ENCODE results near the gene FAM24B. TPM values are rescaled to one million over a fixed set of nuclear protein-coding genes. Genes with fewer than 3 reads are reported as not detected.

FAM24B gene
- total RNA-seq, 4 donors from 2014 or later, result 2.8 to 10.0 (median 6.7) TPM

DNA sequence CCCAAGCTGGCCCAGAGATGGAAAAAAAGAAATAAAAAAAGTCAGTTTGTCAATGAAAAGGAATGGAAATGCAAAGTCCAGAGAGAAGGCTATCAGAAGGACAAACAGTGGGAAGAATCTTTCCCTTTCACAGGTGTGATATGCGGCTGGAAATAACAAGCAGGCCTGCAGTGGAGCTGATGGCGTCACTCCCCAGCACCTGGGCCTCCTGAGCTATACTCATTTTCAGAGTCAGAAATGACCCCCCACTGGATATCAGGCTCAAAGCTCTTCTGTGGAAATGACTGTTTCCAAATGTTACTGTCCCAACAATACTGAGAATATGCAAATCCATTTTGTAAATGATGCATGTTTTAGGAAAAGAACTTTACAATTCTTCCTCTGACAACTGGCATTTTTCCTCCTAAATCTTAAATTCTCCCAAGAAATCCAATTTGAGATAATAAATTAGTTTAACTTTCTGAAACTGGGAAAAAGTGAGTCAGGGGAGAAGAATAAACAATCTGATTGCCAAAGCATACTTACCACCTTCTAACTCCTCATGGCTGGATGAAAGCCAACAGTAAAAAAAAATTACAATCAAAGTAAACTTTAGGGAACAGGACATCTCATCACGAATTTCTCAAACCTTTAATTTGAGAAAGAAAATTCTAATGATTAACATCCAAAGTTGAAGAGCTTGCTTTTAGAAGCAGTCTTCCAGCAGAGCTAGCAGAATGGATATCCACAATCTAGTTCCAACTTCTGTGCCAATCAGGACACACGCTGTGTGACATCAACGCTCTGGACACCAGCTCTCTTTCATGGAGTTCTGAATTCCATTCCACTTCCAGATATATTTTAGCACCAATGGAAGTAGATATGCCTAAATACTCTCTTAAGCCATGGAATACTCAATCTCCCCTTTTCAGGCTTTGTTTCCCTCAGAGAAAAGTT, 28.4 kb downstream of the FAM24B start:
- WGBS, 2 donors, result 78 to 80% methylated on average over 5 of the region's 5 CpGs
- TF ChIP-seq POLR2A (IDR thresholded peaks at IDR 0.05) (no peak), EP300 (IDR thresholded peaks at IDR 0.05) (no peak)
- TF ChIP-seq, protein P1, sequence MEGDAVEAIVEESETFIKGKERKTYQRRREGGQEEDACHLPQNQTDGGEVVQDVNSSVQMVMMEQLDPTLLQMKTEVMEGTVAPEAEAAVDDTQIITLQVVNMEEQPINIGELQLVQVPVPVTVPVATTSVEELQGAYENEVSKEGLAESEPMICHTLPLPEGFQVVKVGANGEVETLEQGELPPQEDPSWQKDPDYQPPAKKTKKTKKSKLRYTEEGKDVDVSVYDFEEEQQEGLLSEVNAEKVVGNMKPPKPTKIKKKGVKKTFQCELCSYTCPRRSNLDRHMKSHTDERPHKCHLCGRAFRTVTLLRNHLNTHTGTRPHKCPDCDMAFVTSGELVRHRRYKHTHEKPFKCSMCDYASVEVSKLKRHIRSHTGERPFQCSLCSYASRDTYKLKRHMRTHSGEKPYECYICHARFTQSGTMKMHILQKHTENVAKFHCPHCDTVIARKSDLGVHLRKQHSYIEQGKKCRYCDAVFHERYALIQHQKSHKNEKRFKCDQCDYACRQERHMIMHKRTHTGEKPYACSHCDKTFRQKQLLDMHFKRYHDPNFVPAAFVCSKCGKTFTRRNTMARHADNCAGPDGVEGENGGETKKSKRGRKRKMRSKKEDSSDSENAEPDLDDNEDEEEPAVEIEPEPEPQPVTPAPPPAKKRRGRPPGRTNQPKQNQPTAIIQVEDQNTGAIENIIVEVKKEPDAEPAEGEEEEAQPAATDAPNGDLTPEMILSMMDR (IDR thresholded peaks at IDR 0.05), result no peak
- no peak overlapping the region for H3K4me3 ChIP-seq
- peaks cover 0 to 97% (median 3%) of the 10 kb centered on the region in 3 donors for H3K36me3 ChIP-seq
- no peak overlapping the region for H3K27ac ChIP-seq
- H3K27me3 ChIP-seq, result no peaks in the 10 kb centered on the region
- no peaks in the 10 kb centered on the region for H3K4me1 ChIP-seq
- DNase-seq (ENCODE audit: low spot score in 2 of 2), result no peak
- peaks cover 0 to 19% (median 0%) of the 10 kb centered on the region in 4 donors for H3K9me3 ChIP-seq

- 83 to 84% methylated on average over 12 of the region's 12 CpGs for WGBS, 2 donors
- no peaks in the 10 kb centered on the region for H3K4me1 ChIP-seq
- TF ChIP-seq, protein P1 (IDR thresholded peaks at IDR 0.05), result no peak
- H3K27ac ChIP-seq, result no peak overlapping the region
- peaks cover 0 to 19% (median 0%) of the 10 kb centered on the region in 4 donors for H3K9me3 ChIP-seq
- peaks cover 0 to 94% (median 3%) of the 10 kb centered on the region in 3 donors for H3K36me3 ChIP-seq
- no peaks in the 10 kb centered on the region for H3K27me3 ChIP-seq
- H3K4me3 ChIP-seq, result no peak overlapping the region
- no peak for DNase-seq (ENCODE audit: low spot score in 2 of 2)
Observed at GRCh38 chr10:122849900-122850605, 29.3 kb downstream of the FAM24B start.

DNA sequence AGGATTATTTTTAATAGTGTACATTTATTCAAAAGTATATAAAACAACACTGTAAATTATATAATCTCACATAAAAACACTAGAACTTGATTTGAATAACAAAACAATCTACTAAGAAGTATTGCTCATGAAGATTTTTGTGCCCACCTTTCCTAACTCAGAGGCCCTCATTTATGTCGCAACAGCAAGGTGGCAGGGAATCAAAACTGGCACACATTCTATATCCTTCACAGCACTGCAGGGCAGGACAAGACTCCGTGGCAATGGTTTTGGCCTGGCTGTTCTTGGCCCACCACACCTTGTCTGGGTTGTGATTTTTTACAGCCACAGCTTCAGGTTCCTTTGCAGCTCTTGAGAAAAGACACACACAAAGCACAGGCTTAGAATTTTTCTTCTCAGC, 30.3 kb downstream of the FAM24B start:
- H3K27ac ChIP-seq, result no peak overlapping the region
- DNase-seq (ENCODE audit: low spot score in 2 of 2), result no peak
- H3K36me3 ChIP-seq, result peaks cover 0 to 85% (median 0%) of the 10 kb centered on the region in 3 donors
- H3K4me1 ChIP-seq, result no peaks in the 10 kb centered on the region
- H3K27me3 ChIP-seq, result no peaks in the 10 kb centered on the region
- peaks cover 0 to 19% (median 0%) of the 10 kb centered on the region in 4 donors for H3K9me3 ChIP-seq
- H3K4me3 ChIP-seq, result no peak overlapping the region
- TF ChIP-seq, protein P1 (IDR thresholded peaks at IDR 0.05), result no peak
- TF ChIP-seq EP300 (IDR thresholded peaks at IDR 0.05) (no peak), POLR2A (IDR thresholded peaks at IDR 0.05) (no peak)
- 88 to 100% methylated on average over 2 of the region's 2 CpGs for WGBS, 2 donors

DNA sequence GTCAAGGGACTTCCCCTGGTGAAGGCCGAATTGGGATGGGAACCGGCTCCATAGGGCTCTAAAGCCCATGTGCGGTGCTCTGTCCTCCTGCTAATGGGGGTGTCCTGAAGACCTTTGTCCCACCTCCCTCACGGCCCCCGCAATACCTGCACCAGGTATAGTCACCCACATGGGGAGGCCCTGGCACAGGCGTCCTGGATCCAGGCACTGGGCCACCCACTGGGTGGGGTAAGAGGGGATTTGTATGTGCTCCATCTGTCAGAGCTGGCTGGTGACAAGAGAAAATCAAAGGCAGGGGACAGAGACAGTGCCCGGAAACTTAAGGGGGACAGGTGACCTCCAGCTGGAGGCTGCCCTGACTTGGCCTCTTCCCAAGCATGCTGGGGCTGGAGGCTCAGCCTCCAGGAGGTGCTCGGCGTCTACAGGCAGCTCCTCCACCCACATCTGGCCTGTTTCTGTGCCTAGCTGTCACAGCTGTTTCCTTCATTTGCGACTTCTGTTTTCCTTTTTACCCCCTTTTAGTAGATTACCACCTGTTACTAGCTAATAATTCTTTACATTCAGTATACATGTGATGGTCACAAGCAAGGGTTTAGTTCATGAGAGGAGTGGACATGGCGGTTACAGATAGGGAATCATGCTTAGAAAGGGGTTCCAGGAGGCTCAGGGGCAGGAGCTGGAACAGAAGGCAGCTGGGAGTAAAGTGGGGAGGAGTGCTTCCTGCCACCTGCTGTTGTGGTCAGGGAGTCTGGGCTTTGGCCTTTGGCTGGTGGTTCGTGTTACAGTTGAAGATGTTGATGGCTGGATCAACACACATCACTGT, 31.4 kb downstream of the FAM24B start:
- peaks cover 0 to 74% (median 0%) of the 10 kb centered on the region in 3 donors for H3K36me3 ChIP-seq

More for the DNA sequence above, 31.4 kb downstream of the FAM24B start:
- Histone ChIP-seq H3K4me1 (no peaks in the 10 kb centered on the region), H3K27me3 (no peaks in the 10 kb centered on the region), H3K27ac (no peak overlapping the region), H3K9me3 (peaks cover 0 to 18% (median 0%) of the 10 kb centered on the region in 4 donors), H3K4me3 (no peak overlapping the region)
- 83 to 84% methylated on average over 9 to 12 of the region's 12 CpGs for WGBS, 2 donors
- TF ChIP-seq, protein P1 (IDR thresholded peaks at IDR 0.05), result no peak
- TF ChIP-seq EP300 (IDR thresholded peaks at IDR 0.05), result no peak
- TF ChIP-seq POLR2A (IDR thresholded peaks at IDR 0.05), result no peak
- DNase-seq (ENCODE audit: low spot score in 2 of 2), result no peak

Measured in tibial nerve (tissue), 4 donors.